ENCODE results near the gene WDR89.
"Not testable (repeated sequence)": the region's sequence is repeated elsewhere in the genome, so short reads cannot be mapped to it uniquely, and the experiment has no call there.

The WDR89 gene

GRCh38 chr14:63605041-63605532 is 36.6 kb downstream of the WDR89 start:
- TF ChIP-seq, protein P1, sequence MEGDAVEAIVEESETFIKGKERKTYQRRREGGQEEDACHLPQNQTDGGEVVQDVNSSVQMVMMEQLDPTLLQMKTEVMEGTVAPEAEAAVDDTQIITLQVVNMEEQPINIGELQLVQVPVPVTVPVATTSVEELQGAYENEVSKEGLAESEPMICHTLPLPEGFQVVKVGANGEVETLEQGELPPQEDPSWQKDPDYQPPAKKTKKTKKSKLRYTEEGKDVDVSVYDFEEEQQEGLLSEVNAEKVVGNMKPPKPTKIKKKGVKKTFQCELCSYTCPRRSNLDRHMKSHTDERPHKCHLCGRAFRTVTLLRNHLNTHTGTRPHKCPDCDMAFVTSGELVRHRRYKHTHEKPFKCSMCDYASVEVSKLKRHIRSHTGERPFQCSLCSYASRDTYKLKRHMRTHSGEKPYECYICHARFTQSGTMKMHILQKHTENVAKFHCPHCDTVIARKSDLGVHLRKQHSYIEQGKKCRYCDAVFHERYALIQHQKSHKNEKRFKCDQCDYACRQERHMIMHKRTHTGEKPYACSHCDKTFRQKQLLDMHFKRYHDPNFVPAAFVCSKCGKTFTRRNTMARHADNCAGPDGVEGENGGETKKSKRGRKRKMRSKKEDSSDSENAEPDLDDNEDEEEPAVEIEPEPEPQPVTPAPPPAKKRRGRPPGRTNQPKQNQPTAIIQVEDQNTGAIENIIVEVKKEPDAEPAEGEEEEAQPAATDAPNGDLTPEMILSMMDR (IDR thresholded peaks at IDR 0.05; ENCODE audit: extremely low read depth, missing control alignments), result no peak

DNA sequence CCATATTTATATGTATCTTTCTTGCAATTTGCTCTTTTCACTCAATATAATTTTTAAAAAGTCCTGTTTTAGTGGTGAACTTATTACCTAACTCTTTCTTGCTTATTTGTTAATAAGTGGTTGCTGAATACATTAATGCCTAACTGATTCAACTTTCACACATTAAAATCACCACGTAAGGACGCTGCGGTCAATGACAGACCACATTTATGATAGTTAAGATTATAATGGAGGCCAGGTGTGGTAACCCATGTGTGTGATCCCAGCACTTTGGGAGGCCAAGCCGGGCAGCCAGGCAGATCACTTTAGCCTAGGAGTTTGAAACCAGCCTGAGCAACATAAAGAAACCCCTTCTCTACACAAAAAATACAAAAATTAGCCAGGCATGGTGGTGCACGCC is 37.0 kb downstream of the WDR89 start:
- TF ChIP-seq, protein P1 (IDR thresholded peaks at IDR 0.05; ENCODE audit: extremely low read depth, missing control alignments), result no peak
- no peak for DNase-seq (ENCODE audit: low spot score)

More at GRCh38 chr14:63605041-63605532, 36.6 kb downstream of the WDR89 start:
- DNase-seq (ENCODE audit: low spot score), result no peak

DNA sequence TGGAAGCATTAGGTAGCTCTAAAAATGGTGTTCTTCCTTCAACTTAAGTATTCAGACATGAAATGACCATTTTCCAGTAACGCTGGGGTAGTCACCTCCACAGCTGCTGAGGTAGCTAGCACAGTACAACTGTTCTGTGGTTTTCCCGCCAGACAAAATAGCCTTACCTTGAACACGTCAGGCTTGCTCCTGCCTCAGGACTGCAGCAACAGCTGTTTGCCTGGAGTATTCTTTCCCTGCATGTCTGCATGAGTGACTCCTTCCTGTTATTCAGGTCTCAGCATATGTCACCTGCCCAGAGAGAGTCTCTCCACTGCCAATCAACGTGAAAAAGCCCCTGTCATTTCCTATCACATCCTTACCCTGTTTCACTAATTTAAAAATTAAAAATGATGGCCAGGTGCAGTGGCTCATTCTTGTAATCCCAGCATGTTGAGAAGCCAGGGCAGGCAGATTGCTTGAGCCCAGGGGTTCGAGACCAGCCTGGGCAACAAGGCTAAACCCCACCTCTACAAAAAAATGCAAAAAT is 37.9 kb downstream of the WDR89 start:
- DNase-seq (ENCODE audit: low spot score), result no peak
- TF ChIP-seq, protein P1 (IDR thresholded peaks at IDR 0.05; ENCODE audit: extremely low read depth, missing control alignments), result no peak

- TF ChIP-seq, protein P1 (IDR thresholded peaks at IDR 0.05; ENCODE audit: extremely low read depth, missing control alignments), result no peak
- DNase-seq (ENCODE audit: low spot score), result no peak
Observed at GRCh38 chr14:63598807-63599206, 42.9 kb downstream of the WDR89 start.

DNA sequence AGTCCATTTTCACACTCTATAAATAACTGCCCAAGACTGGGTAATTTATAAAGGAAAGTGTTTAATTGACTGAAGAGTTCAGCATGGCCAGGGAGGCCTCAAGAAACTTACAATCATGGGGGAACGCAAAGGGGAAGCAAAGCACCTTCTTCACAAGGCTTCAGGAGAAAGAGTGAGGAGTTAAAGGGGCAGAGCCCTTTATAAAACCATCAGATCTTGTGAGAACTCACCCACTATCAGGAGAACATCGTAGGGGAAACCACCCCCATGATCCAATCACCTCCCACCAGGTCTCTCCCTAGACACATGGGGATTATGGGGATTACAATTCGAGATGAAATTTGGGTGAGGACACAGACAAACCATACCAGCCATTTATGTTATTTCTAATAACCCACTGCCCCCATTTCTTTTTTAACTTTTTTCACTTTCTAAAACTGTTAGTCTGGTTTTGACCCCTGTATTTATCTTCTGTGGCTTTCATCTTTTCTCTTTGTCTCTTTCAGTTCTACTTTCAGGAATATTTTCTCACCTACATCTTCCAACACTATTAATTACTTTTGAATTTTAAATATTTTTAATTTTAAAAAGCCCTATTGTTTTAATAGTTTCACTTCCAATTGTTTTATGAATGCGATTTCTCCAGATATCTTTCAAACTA is 44.5 kb downstream of the WDR89 start:
- TF ChIP-seq, protein P1 (IDR thresholded peaks at IDR 0.05; ENCODE audit: extremely low read depth, missing control alignments), result no peak
- no peak for DNase-seq (ENCODE audit: low spot score)

- TF ChIP-seq, protein P1 (IDR thresholded peaks at IDR 0.05; ENCODE audit: extremely low read depth, missing control alignments), result no peak
Observed at GRCh38 chr14:63594455-63595372, 47.0 kb downstream of the WDR89 start.

DNA sequence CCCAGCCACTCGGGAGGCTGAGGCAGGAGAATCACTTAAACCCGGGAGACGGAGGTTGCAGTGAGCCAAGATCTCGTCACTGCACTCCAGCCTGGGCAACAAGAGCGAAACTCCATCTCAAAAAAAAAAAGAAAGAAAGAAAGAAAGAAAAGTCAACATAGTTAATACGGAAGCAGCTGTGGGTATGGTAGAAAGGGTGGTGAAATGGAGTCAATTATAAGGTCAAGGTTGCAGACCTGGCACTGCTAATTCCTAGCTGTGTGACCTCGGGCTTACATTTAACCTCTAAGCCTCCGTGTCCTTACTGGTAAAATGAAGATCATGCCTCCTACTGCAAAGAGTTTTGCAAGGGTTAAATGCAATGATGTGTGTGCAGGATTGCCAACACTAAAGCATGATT is 58.6 kb downstream of the WDR89 start:
- not testable (repeated sequence) for DNase-seq (ENCODE audit: low spot score)

More at GRCh38 chr14:63594455-63595372, 47.0 kb downstream of the WDR89 start:
- no peak for DNase-seq (ENCODE audit: low spot score)
